Vagina (tissue), 2 donors: ENCODE data around the gene C15orf62.

Experiments
- POLR2A ChIP-seq, 2 donors: fragments of 450-650 bp; IDR thresholded peaks; one replicate each; pipeline ENCODE4 v1.6.1; 2017; ENCODE audit warnings: antibody characterized with exemption in 2 of 2, mild to moderate bottlenecking in 2 of 2, moderate library complexity in 2 of 2
- POLR2AphosphoS5 ChIP-seq, 2 donors: sonication (generic); formaldehyde crosslinking; IDR thresholded peaks; one replicate each; pipeline ENCODE4 v1.9.0; 2017; ENCODE audit warnings: antibody characterized with exemption in 2 of 2, mild to moderate bottlenecking in 2 of 2, low read depth in 1 of 2; ENCODE audit not compliant: insufficient read depth in 1 of 2
- TF ChIP-seq, protein P1 (sequence below), 3 experiments: fragments of 450-650 bp in 2 of 3; fragments of 200-600 bp in 1 of 3; sonication (generic) in 1 of 3; IDR thresholded peaks; one replicate each; pipeline ENCODE4 v1.5.1; 2017 to 2019; ENCODE audit warnings: antibody characterized with exemption in 3 of 3, mild to moderate bottlenecking in 2 of 3, moderate library complexity in 2 of 3

DNA sequence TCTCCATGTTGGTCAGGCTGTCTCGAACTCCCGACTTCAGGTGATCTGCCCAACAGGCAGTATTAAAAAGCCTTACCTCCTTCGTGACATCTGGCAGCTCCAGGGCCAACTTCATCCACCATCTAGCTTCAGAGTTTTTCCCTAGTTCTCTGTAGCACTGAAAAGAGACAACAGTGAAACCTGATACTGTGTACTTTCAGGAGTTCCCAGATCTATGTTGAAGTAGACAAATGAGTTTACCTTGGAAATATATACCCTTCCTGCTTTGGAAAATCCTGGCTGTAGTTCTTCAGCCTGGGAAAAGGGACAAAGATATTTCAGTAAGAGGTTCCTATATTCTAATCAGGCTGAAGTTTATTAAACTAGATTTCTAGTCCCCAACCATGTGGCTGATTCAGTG, 32.7 kb upstream of the C15orf62 start:
- TF ChIP-seq, protein P1, sequence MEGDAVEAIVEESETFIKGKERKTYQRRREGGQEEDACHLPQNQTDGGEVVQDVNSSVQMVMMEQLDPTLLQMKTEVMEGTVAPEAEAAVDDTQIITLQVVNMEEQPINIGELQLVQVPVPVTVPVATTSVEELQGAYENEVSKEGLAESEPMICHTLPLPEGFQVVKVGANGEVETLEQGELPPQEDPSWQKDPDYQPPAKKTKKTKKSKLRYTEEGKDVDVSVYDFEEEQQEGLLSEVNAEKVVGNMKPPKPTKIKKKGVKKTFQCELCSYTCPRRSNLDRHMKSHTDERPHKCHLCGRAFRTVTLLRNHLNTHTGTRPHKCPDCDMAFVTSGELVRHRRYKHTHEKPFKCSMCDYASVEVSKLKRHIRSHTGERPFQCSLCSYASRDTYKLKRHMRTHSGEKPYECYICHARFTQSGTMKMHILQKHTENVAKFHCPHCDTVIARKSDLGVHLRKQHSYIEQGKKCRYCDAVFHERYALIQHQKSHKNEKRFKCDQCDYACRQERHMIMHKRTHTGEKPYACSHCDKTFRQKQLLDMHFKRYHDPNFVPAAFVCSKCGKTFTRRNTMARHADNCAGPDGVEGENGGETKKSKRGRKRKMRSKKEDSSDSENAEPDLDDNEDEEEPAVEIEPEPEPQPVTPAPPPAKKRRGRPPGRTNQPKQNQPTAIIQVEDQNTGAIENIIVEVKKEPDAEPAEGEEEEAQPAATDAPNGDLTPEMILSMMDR (IDR thresholded peaks at IDR 0.05), result no peak
- TF ChIP-seq POLR2AphosphoS5 (IDR thresholded peaks at IDR 0.05; ENCODE audit: insufficient read depth in 1 of 2, low read depth in 1 of 2) (no peak), POLR2A (IDR thresholded peaks at IDR 0.05) (no peak)
